Keratinocyte (primary cell): ENCODE data around the gene TRIP6. TPM values are rescaled to one million over a fixed set of nuclear protein-coding genes. Genes with fewer than 3 reads are reported as not detected.

ENCODE experiments used
- DNase-seq: peaks from one replicate; pipeline ENCODE4 v3.0.0-alpha.2; 2011; ENCODE audit warnings: low read depth, missing footprints, low spot score
- FAIRE-seq: peaks from 2 replicates; lab custom pipeline; 2011; peaks lifted over from hg19 to GRCh38; lab: Jason Lieb, UNC
- H2AFZ ChIP-seq: 2 replicates; pipeline ENCODE4 v1.6.0; 2012; ENCODE audit warnings: low read length, control low read depth, inconsistent platforms; ENCODE audit not compliant: control insufficient read depth
- H3K27ac ChIP-seq: 2 replicates; pipeline ENCODE4 v1.5.1; 2011; ENCODE audit warnings: low read length; ENCODE audit not compliant: control insufficient read depth, insufficient read depth
- H3K27me3 ChIP-seq: 3 replicates; pipeline ENCODE4 v1.6.0; 2011; ENCODE audit warnings: low read length; ENCODE audit not compliant: control insufficient read depth, insufficient read depth; ENCODE audit errors: extremely low read depth
- H3K36me3 ChIP-seq, 2 experiments: 2 replicates in 1 of 2; 3 replicates in 1 of 2; pipeline ENCODE4 v1.5.1; 2011; ENCODE audit warnings: low read length in 2 of 2, mild to moderate bottlenecking in 1 of 2; ENCODE audit not compliant: control insufficient read depth in 2 of 2, insufficient read depth in 2 of 2; ENCODE audit errors: extremely low read depth in 1 of 2
- H3K4me1 ChIP-seq: 3 replicates; pipeline ENCODE4 v1.5.1; 2011; ENCODE audit warnings: low read length; ENCODE audit not compliant: control insufficient read depth, insufficient read depth; ENCODE audit errors: extremely low read depth
- H3K4me2 ChIP-seq: 3 replicates; pipeline ENCODE4 v1.6.0; 2011; ENCODE audit warnings: low read depth, low read length; ENCODE audit not compliant: control insufficient read depth, insufficient read depth; ENCODE audit errors: extremely low read depth
- H3K4me3 ChIP-seq, 3 experiments: fragments of 200-600 bp in 1 of 3; sonication (generic) in 1 of 3; 2 replicates in 2 of 3; 3 replicates in 1 of 3; pipeline ENCODE4 v1.5.1; 2011 to 2016; ENCODE audit warnings: low read length in 3 of 3, mild to moderate bottlenecking in 3 of 3, control low read depth in 2 of 3, inconsistent platforms in 1 of 3, low read depth in 1 of 3, mixed read lengths in 1 of 3, mixed run types in 1 of 3, moderate library complexity in 1 of 3; ENCODE audit not compliant: control insufficient read depth in 2 of 3, insufficient read depth in 2 of 3; ENCODE audit errors: extremely low read depth in 1 of 3
- H3K79me2 ChIP-seq: 2 replicates; pipeline ENCODE4 v1.6.0; 2012; ENCODE audit warnings: low read length; ENCODE audit not compliant: control insufficient read depth, insufficient read depth
- H3K9ac ChIP-seq: 3 replicates; pipeline ENCODE4 v1.6.0; 2011; ENCODE audit warnings: low read length; ENCODE audit not compliant: control insufficient read depth, insufficient read depth; ENCODE audit errors: extremely low read depth
- H3K9me1 ChIP-seq: 3 replicates; pipeline ENCODE4 v1.6.0; 2011; ENCODE audit warnings: low read length; ENCODE audit not compliant: control insufficient read depth, insufficient read depth; ENCODE audit errors: extremely low read depth
- H3K9me3 ChIP-seq: 2 replicates; pipeline ENCODE4 v1.5.1; 2012; ENCODE audit warnings: low read depth, low read length; ENCODE audit not compliant: control insufficient read depth
- H4K20me1 ChIP-seq: 3 replicates; pipeline ENCODE4 v1.6.0; 2011; ENCODE audit warnings: low read length; ENCODE audit not compliant: control insufficient read depth, insufficient read depth; ENCODE audit errors: extremely low read depth
- EZH2 ChIP-seq: IDR thresholded peaks from one replicate; pipeline ENCODE4 v1.6.1; 2012; ENCODE audit warnings: inconsistent platforms, mild to moderate bottlenecking, low read length, moderate library complexity
- dilution Hi-C: fragments of 300-500 bp; cut with MboI; formaldehyde crosslinking; loops from one replicate; pipeline ENCODE4 v1.7.0; 2020; ENCODE audit warnings: low sequenced_read_pairs; ENCODE audit not compliant: extremely low pct_ligation_motif_present
- polyA plus RNA-seq, 5 experiments: library from polyadenylated mRNA; depleted of rRNA in 3 of 5; stranded (reverse) in 3 of 5; stranded (forward) in 1 of 5; unstranded in 1 of 5; fragments of >200 nt; gene quantifications; 1 replicate in 1 of 5; 2 replicates in 3 of 5; 3 replicates in 1 of 5; pipeline versions ENCODE4 v1.2.1 to v1.2.3, GENCODE V29; 2011 to 2012; ENCODE audit warnings: missing spikeins in 2 of 5, low read depth in 1 of 5, low replicate concordance in 1 of 5
- TF ChIP-seq, protein P1 (sequence below), 3 experiments: IDR thresholded peaks in 1 of 3; conservative IDR thresholded peaks in 1 of 3; optimal IDR thresholded peaks in 1 of 3; 2 replicates in 2 of 3; 3 replicates in 1 of 3; pipeline versions ENCODE3 to v1.5.1; 2011; ENCODE audit warnings: low read length in 3 of 3, mild to moderate bottlenecking in 3 of 3, moderate library complexity in 2 of 3, control low read depth in 1 of 3, inconsistent platforms in 1 of 3; ENCODE audit not compliant: insufficient read depth in 2 of 3; ENCODE audit errors: extremely low read depth in 1 of 3

Gene TRIP6
- polyA plus RNA-seq, 1 donor (not counting 4 experiments of a cell fraction or from before 2014, with no cell fraction given): 83.8 TPM

DNA sequence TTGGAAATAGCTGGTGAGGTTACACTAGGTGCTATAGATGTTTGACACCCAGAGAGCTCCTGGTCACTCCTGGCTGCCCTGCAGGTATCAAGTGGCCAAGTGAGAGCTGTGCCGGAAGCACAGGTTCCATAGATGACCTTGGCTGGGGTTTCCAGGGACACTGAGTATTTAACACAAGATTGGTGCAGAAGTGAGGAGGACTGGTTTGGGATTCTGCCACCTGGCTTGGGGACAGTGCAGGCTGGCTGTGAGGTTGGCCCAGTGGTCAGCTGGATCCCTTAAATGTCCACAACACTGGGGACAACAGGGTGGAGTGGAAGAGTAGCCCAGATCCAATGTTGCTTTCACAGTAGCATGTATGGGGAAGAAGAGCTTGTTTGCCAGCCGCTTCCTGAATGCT, 33.8 kb downstream of the TRIP6 start:
- Histone ChIP-seq H3K9me1 (no peaks in the 10 kb centered on the region), H3K4me2 (no peak overlapping the region), H4K20me1 (no peaks in the 10 kb centered on the region), H3K27ac (no peak overlapping the region), H3K9ac (no peak overlapping the region), H3K36me3 (no peaks in the 10 kb centered on the region), H3K79me2 (no peaks in the 10 kb centered on the region), H3K9me3 (no peaks in the 10 kb centered on the region), H3K27me3 (peaks cover 25% of the 10 kb centered on the region), H3K4me3 (no peak overlapping the region), H2AFZ (no peak overlapping the region), H3K4me1 (peaks cover 3% of the 10 kb centered on the region)
- no peak for DNase-seq
- TF ChIP-seq EZH2: no peak
- TF ChIP-seq, protein P1, sequence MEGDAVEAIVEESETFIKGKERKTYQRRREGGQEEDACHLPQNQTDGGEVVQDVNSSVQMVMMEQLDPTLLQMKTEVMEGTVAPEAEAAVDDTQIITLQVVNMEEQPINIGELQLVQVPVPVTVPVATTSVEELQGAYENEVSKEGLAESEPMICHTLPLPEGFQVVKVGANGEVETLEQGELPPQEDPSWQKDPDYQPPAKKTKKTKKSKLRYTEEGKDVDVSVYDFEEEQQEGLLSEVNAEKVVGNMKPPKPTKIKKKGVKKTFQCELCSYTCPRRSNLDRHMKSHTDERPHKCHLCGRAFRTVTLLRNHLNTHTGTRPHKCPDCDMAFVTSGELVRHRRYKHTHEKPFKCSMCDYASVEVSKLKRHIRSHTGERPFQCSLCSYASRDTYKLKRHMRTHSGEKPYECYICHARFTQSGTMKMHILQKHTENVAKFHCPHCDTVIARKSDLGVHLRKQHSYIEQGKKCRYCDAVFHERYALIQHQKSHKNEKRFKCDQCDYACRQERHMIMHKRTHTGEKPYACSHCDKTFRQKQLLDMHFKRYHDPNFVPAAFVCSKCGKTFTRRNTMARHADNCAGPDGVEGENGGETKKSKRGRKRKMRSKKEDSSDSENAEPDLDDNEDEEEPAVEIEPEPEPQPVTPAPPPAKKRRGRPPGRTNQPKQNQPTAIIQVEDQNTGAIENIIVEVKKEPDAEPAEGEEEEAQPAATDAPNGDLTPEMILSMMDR (optimal IDR thresholded peaks at IDR 0.05 in 1 of 3, IDR thresholded peaks at IDR 0.05 in 1 of 3, conservative IDR thresholded peaks at IDR 0.05 in 1 of 3; ENCODE audit: extremely low read depth in 1 of 3, insufficient read depth in 2 of 3, low read length in 3 of 3): no peak
- dilution Hi-C loops: no loop called here
- no peak for FAIRE-seq

DNA sequence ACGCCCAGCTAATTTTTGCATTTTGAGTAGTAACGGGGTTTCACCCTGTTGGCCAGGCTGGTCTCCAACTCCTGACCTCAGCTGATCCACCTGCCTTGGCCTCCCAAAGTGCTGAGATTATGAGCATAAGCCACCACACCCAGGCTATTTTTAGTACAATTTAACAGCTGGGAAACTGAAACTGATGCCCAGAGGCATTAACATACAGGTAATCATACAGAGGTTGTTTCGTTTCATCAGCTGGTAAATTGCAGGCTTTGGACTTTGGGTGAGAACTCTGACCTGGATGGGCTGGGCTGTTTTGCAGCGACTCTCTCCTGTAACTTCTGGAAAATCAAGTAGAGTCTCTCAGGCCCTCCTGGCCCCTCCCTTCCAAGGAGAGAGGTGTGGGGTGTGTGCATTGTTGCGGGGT, 34.7 kb downstream of the TRIP6 start:
- no peak for TF ChIP-seq EZH2
- TF ChIP-seq, protein P1 (optimal IDR thresholded peaks at IDR 0.05 in 1 of 3, IDR thresholded peaks at IDR 0.05 in 1 of 3, conservative IDR thresholded peaks at IDR 0.05 in 1 of 3; ENCODE audit: extremely low read depth in 1 of 3, insufficient read depth in 2 of 3, low read length in 3 of 3): no peak
- H4K20me1 ChIP-seq: no peaks in the 10 kb centered on the region
- H3K27ac ChIP-seq: no peak overlapping the region
- H3K4me2 ChIP-seq: no peak overlapping the region
- peaks cover 16% of the 10 kb centered on the region for H3K27me3 ChIP-seq
- FAIRE-seq: no peak
- no peaks in the 10 kb centered on the region for H3K36me3 ChIP-seq
- no peaks in the 10 kb centered on the region for H3K79me2 ChIP-seq
- H3K9ac ChIP-seq: no peak overlapping the region
- no peaks in the 10 kb centered on the region for H3K9me1 ChIP-seq
- no peak overlapping the region for H3K4me3 ChIP-seq
- no peak for DNase-seq
- no peak overlapping the region for H2AFZ ChIP-seq
- H3K9me3 ChIP-seq: no peaks in the 10 kb centered on the region
- dilution Hi-C loops: no loop called here
- no peaks in the 10 kb centered on the region for H3K4me1 ChIP-seq
